Kidney capillary endothelial cell (primary cell): ENCODE data around the gene GADL1.
A peak's percentile ranks its signal among the peaks of the same experiment; 100 is the strongest.

Experiments
- DNase-seq: peaks from one replicate; pipeline ENCODE4 v3.0.0-alpha.2; 2018; ENCODE audit warnings: low spot score

GADL1 gene

DNA sequence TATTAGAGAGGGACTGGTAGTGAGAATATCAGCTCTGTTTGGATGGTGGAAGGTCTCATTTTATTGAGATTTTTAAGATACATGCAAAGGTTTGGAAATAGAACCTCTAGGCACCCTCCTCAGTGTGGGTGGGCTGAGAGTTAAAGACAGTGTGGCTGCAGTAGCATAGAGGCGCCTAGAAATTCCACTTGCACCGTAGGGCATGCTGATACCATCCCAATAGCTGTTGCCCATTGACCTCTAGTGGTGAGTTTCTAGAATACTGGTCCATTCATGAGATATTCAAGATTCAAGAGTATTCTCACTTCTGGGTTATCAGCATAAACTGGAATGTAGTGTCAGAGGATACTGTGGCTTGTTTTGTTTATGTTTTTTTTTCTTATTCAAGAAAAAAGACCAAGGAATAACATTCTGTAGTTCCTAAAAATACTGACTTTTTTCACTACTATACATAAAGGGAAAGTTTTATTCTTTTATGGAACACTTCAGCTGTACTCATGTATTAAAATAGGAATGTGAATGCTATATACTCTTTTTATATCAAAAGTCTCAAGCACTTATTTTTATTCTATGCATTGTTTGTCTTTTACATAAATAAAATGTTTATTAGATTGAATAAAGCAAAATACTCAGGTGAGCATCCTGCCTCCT, 200.9 kb downstream of the GADL1 start:
- peak; percentile 77 for DNase-seq

DNA sequence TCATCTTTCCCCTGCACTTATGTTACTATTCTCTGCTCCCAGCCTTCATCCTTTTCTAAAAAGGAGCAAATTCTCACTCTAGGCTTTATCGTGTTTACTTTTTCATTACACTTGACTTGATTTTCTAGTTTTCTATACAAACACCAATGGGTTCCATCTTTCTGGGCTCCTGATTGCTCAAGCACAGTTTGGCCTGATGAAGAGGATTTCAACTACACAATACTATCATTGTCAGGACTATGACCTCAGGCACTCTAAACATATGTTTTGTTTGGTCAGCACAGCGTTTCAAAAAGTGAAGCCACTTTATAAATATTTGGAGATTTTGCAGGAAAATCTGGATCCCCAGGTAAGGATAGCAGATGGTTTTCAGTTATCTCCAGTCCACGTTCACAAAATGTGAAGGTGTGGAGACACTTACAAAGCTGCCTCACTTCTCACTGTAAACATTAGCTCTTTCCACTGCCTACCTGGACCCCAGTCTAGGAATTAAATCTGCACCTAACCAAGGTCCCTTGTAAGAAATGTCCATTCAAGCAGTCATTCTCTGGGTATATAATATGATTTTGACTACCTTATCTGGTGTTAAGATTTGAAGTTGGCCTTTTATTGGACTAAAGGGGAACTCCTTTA, 201.8 kb downstream of the GADL1 start:
- no peak for DNase-seq

DNA sequence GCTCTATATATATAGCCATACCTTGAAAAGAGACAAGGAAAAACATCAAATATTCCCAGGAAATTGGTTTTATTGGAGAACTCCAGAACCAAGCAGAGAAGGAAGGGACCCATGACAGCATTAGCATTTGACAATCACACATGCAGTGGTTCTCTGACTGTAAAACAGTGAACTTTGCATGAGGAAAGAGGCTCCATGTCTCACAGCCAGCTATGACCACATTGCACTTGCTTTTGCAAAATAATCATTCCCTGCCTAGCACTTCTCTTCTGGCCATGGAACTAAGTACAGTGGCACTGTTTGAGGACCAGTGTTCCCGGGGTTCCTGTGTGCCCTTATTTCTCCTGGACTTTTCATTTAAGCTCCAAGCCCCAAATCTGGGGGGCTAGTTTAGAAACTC, 202.5 kb downstream of the GADL1 start:
- DNase-seq = no peak

GRCh38 chr3:30691249-30691880, 203.1 kb downstream of the GADL1 start:
- DNase-seq = peak; percentile 47

- DNase-seq = no peak
These were observed 204.3 kb downstream of the GADL1 start for GRCh38 chr3:30690199-30690598.

- peak; percentile 46 for DNase-seq
These were observed 205.5 kb downstream of the GADL1 start for GRCh38 chr3:30688776-30689641.

GRCh38 chr3:30687930-30688570, 206.4 kb downstream of the GADL1 start:
- DNase-seq = no peak

DNA sequence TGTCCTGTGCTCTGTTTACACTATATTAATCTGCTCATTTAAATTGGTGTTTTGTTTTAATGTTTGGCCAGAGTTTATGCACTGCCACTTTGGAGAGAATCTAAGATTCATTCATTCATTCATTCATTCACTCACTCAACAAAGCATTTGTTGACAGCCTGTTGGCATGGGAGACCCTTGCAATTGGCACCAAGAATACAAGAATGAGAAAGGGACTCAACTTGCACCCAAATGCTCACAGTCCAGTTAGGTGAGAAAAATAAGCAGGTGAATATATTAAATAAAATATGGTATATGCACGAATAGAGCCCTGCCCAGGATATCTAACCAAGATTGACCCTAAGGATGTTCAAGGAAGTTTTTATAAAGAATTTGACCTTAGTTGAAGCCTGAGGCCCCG, 207.7 kb downstream of the GADL1 start:
- no peak for DNase-seq

GRCh38 chr3:30686176-30686575, 208.3 kb downstream of the GADL1 start:
- no peak for DNase-seq

DNA sequence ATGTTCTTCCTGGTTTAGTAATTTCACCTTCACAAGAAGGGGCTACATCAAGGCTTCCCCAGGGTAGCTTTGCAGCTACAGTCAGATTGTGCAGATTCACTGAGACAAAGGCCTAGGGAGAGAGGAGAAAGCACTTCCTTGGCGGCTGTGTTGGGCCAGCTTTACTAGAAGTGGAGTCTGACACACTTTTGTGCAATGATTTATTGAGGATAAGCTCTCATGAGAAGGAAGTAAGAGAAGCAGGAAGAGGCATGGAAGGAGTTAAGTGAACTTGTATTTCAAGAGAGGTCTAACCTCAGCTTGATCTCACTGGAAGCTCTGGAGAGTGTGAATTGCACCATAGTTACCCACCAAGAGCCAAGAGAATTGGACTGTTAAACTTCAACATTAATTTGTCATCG, 209.2 kb downstream of the GADL1 start:
- no peak for DNase-seq

GRCh38 chr3:30684356-30684755, 210.1 kb downstream of the GADL1 start:
- no peak for DNase-seq

GRCh38 chr3:30683769-30684168, 210.7 kb downstream of the GADL1 start:
- DNase-seq = no peak

DNA sequence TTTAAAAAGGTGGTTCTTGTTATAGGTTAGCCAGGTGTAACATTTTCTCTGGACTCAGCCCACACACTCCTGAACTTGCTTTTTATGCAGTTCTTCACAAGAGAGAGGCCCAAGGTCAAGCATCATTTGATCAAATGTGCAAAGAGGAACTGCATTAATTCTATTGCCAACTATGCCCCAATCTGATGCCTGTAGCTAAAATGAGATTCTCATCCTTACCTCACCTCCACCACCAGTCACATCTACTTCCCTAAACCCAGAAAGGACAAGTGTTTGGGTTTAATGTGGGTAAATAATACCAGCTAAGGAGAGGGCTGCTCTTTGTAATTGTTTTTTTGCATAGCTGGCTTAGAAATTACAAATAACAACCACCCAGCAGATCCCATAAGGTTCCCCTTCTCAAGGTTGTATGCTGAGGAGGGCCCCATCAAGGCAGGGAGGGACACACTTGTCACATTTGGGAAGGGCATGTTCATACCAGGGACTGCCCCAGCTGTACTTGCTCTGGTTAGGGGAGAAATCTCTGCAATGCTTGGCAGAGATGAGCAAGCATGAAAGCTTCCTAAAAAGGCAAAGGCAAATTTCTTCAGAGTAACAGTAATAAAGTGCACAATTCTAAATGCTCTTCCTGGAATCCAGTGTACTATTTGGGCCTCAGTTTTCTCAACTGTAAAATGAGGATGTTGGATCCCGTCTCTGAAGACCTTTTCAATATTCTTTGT, 211.9 kb downstream of the GADL1 start:
- DNase-seq = no peak

DNA sequence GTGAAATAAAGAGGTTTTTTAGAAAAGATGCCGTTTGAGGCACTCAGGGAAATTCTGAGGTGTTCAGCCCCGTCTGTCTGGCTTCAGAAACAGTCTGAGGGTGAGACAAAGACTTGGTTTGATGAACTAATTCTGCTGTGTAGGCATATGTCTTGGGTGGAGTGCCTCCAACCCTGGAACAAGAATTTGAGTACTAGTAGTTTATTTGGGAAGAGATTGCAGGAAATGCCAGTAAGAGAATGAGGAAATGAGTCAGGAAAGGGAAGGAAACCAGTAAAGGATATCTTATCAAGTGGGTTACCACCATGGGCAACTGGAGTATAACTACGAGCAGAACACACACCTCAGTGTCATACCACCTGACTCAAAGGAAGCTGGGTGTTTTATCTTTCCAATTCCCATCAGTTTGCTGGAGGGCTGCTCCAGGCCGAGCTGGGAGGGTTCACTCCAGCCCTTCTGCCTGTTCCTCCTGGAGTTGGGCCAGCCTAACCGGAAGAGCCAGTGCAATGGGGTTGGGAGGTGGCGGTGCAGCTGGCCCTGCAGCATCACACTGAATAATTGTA, 212.7 kb downstream of the GADL1 start:
- peak; percentile 97 for DNase-seq

GRCh38 chr3:30680789-30681648, 213.4 kb downstream of the GADL1 start:
- DNase-seq = no peak

DNA sequence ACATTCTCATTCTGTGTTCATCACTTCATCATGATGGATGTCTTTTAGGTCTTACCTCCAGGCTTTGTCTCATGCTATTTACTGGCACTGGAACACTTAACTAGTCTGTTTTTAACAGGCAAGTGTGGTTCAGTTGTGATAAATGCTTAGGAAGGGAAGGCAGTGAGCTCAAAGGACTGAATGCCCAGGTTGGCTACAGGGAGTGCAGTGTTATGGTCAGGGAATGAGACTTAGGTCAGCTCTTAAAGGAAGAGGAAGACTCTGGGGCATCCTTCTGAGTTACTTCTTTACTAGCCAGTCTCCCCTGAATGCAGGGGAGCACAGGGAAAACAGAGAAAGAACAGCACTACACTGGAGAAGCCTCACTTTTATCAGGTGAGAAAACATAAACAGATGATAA, 215.4 kb downstream of the GADL1 start:
- DNase-seq = no peak

GRCh38 chr3:30677347-30677685, 217.1 kb downstream of the GADL1 start:
- DNase-seq = no peak

DNA sequence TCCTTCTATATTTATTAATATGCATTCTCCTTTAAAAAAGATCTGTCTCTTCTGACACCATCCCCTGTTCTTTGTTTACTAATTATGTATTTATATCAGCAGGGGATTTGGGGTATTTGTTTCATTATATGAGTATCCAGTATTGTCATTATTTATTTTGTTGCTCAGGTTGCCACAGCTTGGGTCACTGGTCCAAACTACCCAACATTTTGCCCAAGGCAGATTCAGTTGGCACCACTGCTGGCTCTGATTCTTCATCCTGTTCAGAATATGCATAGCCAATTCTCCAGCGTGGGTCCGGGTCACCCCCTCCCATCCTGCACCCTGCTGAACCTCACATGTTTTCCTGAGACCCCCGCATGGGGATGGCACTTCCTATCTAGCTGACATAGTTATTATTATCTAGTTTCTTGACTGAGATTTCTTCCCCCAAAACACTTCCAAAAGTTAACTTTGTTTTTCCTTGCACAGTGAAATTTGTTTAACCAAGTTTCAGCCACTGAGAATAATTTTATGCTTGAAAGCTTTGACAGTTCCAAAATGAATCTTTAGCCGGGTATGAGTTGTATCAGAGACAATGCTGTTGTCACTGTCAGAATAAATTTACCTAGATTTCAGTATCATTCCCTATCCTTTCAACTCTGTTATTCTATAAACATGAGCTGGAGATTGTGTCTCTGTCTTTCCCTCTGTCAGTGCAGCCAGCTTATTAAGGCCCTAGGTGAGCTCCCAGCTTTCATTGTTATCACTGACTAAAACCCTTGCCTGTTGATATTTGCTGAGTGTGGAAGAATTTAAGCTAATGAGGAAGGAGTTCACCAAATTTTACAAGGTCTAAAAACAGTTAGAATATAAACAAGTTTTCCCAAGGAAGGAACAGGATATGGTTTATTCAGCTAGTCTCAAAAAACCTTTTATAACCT, 217.8 kb downstream of the GADL1 start:
- DNase-seq = no peak
